Tibial nerve (tissue), 4 donors: Measurements from ENCODE around the gene SLC22A1. TPM values are rescaled to one million over a fixed set of nuclear protein-coding genes. Genes with fewer than 3 reads are reported as not detected.
"Not testable (repeated sequence)": the region's sequence is repeated elsewhere in the genome, so short reads cannot be mapped to it uniquely, and the experiment has no call there.

Experiments used
- DNase-seq, 2 donors: peaks; one replicate each; pipeline ENCODE4 v3.0.0-alpha.2; 2019; ENCODE audit warnings: low spot score in 2 of 2
- H3K27ac ChIP-seq, 4 donors: fragments of 200-600 bp; sonication (generic) in 3 of 4; one replicate each; pipeline ENCODE4 v1.5.1; 2017 to 2019; ENCODE audit warnings: mild to moderate bottlenecking in 1 of 4
- H3K27me3 ChIP-seq, 2 donors: fragments of 200-600 bp; sonication (generic) in 1 of 2; one replicate each; pipeline versions ENCODE4 v1.5.1 to v1.6.0; 2017 to 2019
- H3K36me3 ChIP-seq, 3 donors: fragments of 200-600 bp; sonication (generic); one replicate each; pipeline ENCODE4 v1.5.1; 2018 to 2019
- H3K4me1 ChIP-seq, 4 donors: fragments of 200-600 bp; sonication (generic) in 3 of 4; one replicate each; pipeline ENCODE4 v1.5.1; 2017 to 2019
- H3K4me3 ChIP-seq, 4 donors: fragments of 200-600 bp; sonication (generic) in 3 of 4; one replicate each; pipeline ENCODE4 v1.5.1; 2017 to 2019; ENCODE audit warnings: mild to moderate bottlenecking in 1 of 4, moderate library complexity in 1 of 4
- H3K9me3 ChIP-seq, 4 donors: fragments of 200-600 bp; sonication (generic) in 3 of 4; one replicate each; pipeline ENCODE4 v1.5.1; 2017 to 2019
- CTCF ChIP-seq, 5 experiments: fragments of 200-600 bp in 3 of 5; fragments of 450-650 bp in 2 of 5; sonication (generic) in 3 of 5; IDR thresholded peaks; one replicate each; pipeline ENCODE4 v1.5.1; 2016 to 2019; ENCODE audit warnings: antibody characterized with exemption in 5 of 5, mild to moderate bottlenecking in 3 of 5, moderate library complexity in 2 of 5
- EP300 ChIP-seq, 2 donors: sonication (generic); formaldehyde crosslinking; IDR thresholded peaks; one replicate each; pipeline ENCODE4 v1.6.1; 2017; ENCODE audit warnings: antibody characterized with exemption in 2 of 2, mild to moderate bottlenecking in 1 of 2
- POLR2A ChIP-seq, 2 donors: fragments of 450-650 bp; IDR thresholded peaks; one replicate each; pipeline ENCODE4 v1.6.1; 2017; ENCODE audit warnings: antibody characterized with exemption in 2 of 2, mild to moderate bottlenecking in 2 of 2, moderate library complexity in 2 of 2
- WGBS, 2 donors: methylation state at CpG; one replicate each; pipeline ENCODE4 v1.1.5; 2018; 5-methylcytosine and 5-hydroxymethylcytosine counted together
- total RNA-seq, 4 donors: library from RNA; depleted of rRNA; stranded (reverse); fragments of >200 nt; gene quantifications; one replicate each; pipeline ENCODE4 v1.1.0, GENCODE V29; 2016

The SLC22A1 gene
- total RNA-seq, 4 donors from 2014 or later: 1.3 to 5.5 (median 2.3) TPM

GRCh38 chr6:160163425-160163824, 41.8 kb downstream of the SLC22A1 start:
- no peaks in the 10 kb centered on the region for H3K27me3 ChIP-seq
- no peak overlapping the region for H3K4me3 ChIP-seq
- no peak for TF ChIP-seq POLR2A (IDR thresholded peaks at IDR 0.05)
- TF ChIP-seq EP300 (IDR thresholded peaks at IDR 0.05): no peak
- no peak for TF ChIP-seq CTCF (IDR thresholded peaks at IDR 0.05)
- WGBS, 2 donors: 66 to 76% methylated on average over 8 of the region's 8 CpGs
- H3K9me3 ChIP-seq: peaks cover 0 to 4% (median 0%) of the 10 kb centered on the region in 4 donors
- H3K4me1 ChIP-seq: no peaks in the 10 kb centered on the region
- H3K36me3 ChIP-seq: peaks cover 0 to 6% (median 0%) of the 10 kb centered on the region in 3 donors
- no peak for DNase-seq
- no peak overlapping the region for H3K27ac ChIP-seq

- WGBS, 2 donors: 68 to 71% methylated on average over 7 of the region's 7 CpGs
- peaks cover 0 to under 1% (median 0%) of the 10 kb centered on the region in 3 donors for H3K36me3 ChIP-seq
These were observed 42.3 kb downstream of the SLC22A1 start for GRCh38 chr6:160163912-160164311.

GRCh38 chr6:160165928-160166327, 44.3 kb downstream of the SLC22A1 start:
- H3K36me3 ChIP-seq, H3K27me3 ChIP-seq, H3K9me3 ChIP-seq, DNase-seq, H3K4me1 ChIP-seq, H3K4me3 ChIP-seq, H3K27ac ChIP-seq: not testable (repeated sequence)
- 91 to 99% methylated on average over 3 of the region's 3 CpGs for WGBS, 2 donors

More at GRCh38 chr6:160163912-160164311, 42.3 kb downstream of the SLC22A1 start:
- DNase-seq: no peak
- H3K27me3 ChIP-seq: no peaks in the 10 kb centered on the region
- no peaks in the 10 kb centered on the region for H3K4me1 ChIP-seq
- H3K9me3 ChIP-seq: peaks cover 0 to 4% (median 0%) of the 10 kb centered on the region in 4 donors
- TF ChIP-seq CTCF (IDR thresholded peaks at IDR 0.05) (no peak), POLR2A (IDR thresholded peaks at IDR 0.05) (no peak), EP300 (IDR thresholded peaks at IDR 0.05) (no peak)
- no peak overlapping the region for H3K4me3 ChIP-seq
- no peak overlapping the region for H3K27ac ChIP-seq

- Histone ChIP-seq H3K27me3 (no peaks in the 10 kb centered on the region), H3K9me3 (peaks cover 0 to 4% (median 0%) of the 10 kb centered on the region in 4 donors), H3K27ac (peak overlapping the region in 1 of 4 donors; percentile 38), H3K36me3 (no peaks in the 10 kb centered on the region), H3K4me1 (no peaks in the 10 kb centered on the region), H3K4me3 (no peak overlapping the region)
- WGBS, 2 donors: 69 to 85% methylated on average over 7 of the region's 7 CpGs
- TF ChIP-seq POLR2A (IDR thresholded peaks at IDR 0.05) (no peak), CTCF (IDR thresholded peaks at IDR 0.05) (no peak)
- no peak for DNase-seq
These were observed 46.2 kb downstream of the SLC22A1 start for GRCh38 chr6:160167604-160168399.

- 38 to 51% methylated on average over 6 of the region's 6 CpGs for WGBS, 2 donors
- no peak overlapping the region for H3K4me3 ChIP-seq
- no peak for DNase-seq
- H3K4me1 ChIP-seq: no peaks in the 10 kb centered on the region
- H3K27ac ChIP-seq: no peak overlapping the region
- no peaks in the 10 kb centered on the region for H3K36me3 ChIP-seq
- peaks cover 0 to 3% (median 0%) of the 10 kb centered on the region in 4 donors for H3K9me3 ChIP-seq
- TF ChIP-seq EP300 (IDR thresholded peaks at IDR 0.05) (no peak), POLR2A (IDR thresholded peaks at IDR 0.05) (no peak), CTCF (IDR thresholded peaks at IDR 0.05) (no peak)
- no peaks in the 10 kb centered on the region for H3K27me3 ChIP-seq
These were observed 48.5 kb downstream of the SLC22A1 start for GRCh38 chr6:160170018-160170680.
